CD4-positive, CD25-positive, alpha-beta regulatory T cell (primary cell): ENCODE data around the gene SOWAHC. TPM values are rescaled to one million over a fixed set of nuclear protein-coding genes. Genes with fewer than 3 reads are reported as not detected.
"Not testable (repeated sequence)": the region's sequence is repeated elsewhere in the genome, so short reads cannot be mapped to it uniquely, and the experiment has no call there.

Experiments
- ATAC-seq, 2 donors: fragments of 150-1000 bp; cut with Tn5 transposase; one replicate each; pipeline ENCODE4 v1.10.0; 2021; ENCODE audit warnings: low read depth in 2 of 2, moderate number of reproducible peaks in 2 of 2, moderate library complexity in 1 of 2
- DNase-seq, 3 donors: peaks; one replicate each; pipeline versions ENCODE4 v3.0.0 to v3.0.0-alpha.2; 2012 to 2022; ENCODE audit warnings: mixed read lengths in 1 of 3
- H3K27ac ChIP-seq: one replicate; pipeline ENCODE4 v1.7.0; 2013; ENCODE audit warnings: mild to moderate bottlenecking, low read length; ENCODE audit not compliant: insufficient read depth, poor library complexity, severe bottlenecking
- H3K27me3 ChIP-seq: one replicate; pipeline ENCODE4 v1.7.0; 2013; ENCODE audit warnings: low read length; ENCODE audit not compliant: control insufficient read depth, insufficient read depth
- H3K36me3 ChIP-seq: one replicate; pipeline ENCODE4 v1.7.0; 2013; ENCODE audit warnings: mild to moderate bottlenecking, low read length, moderate library complexity; ENCODE audit not compliant: control insufficient read depth, insufficient read depth
- H3K4me1 ChIP-seq: 2 replicates; pipeline ENCODE4 v1.7.0; 2013; ENCODE audit warnings: mild to moderate bottlenecking, low read length; ENCODE audit not compliant: insufficient read depth, control insufficient read depth, poor library complexity, severe bottlenecking
- H3K4me3 ChIP-seq: one replicate; pipeline ENCODE4 v1.7.0; 2013; ENCODE audit warnings: low read depth, mild to moderate bottlenecking, low read length, moderate library complexity
- H3K9me3 ChIP-seq, 2 experiments: 1 replicate in 1 of 2; 2 replicates in 1 of 2; pipeline ENCODE4 v1.7.0; 2013; ENCODE audit warnings: low read length in 2 of 2, mild to moderate bottlenecking in 1 of 2, moderate library complexity in 1 of 2; ENCODE audit not compliant: control insufficient read depth in 2 of 2
- H3K27ac Mint-ChIP-seq, 3 donors: one replicate each; pipeline ENCODE4 v1.8.0; 2020 to 2022; ENCODE audit warnings: mild to moderate bottlenecking in 3 of 3, mixed read lengths in 3 of 3, moderate library complexity in 2 of 3
- H3K27me3 Mint-ChIP-seq: one replicate; pipeline ENCODE4 v1.8.0; 2022; ENCODE audit warnings: mild to moderate bottlenecking, mixed read lengths
- H3K36me3 Mint-ChIP-seq: one replicate; pipeline ENCODE4 v1.8.0; 2020; ENCODE audit warnings: mixed read lengths
- H3K4me1 Mint-ChIP-seq, 4 donors: one replicate each; pipeline ENCODE4 v1.8.0; 2020 to 2022; ENCODE audit warnings: mixed read lengths in 4 of 4, mild to moderate bottlenecking in 1 of 4
- H3K4me3 Mint-ChIP-seq, 4 donors: one replicate each; pipeline ENCODE4 v1.8.0; 2020 to 2022; ENCODE audit warnings: mild to moderate bottlenecking in 4 of 4, mixed read lengths in 4 of 4, moderate library complexity in 3 of 4
- H3K9me3 Mint-ChIP-seq, 7 donors: one replicate each; pipeline ENCODE4 v1.8.0; 2020 to 2022; ENCODE audit warnings: mixed read lengths in 7 of 7, mild to moderate bottlenecking in 3 of 7, moderate library complexity in 2 of 7
- polyA plus RNA-seq, 4 donors: library from polyadenylated mRNA; unstranded; fragments of 300-500 nt; fragmentation: Illumina TruSeq; gene quantifications; one replicate each; pipeline ENCODE4 v1.2.3, GENCODE V29; 2021
- total RNA-seq: library from RNA; stranded (reverse); gene quantifications from one replicate; pipeline ENCODE4 v1.2.3, GENCODE V29; 2022

The SOWAHC gene
- total and polyA plus RNA-seq, 5 donors from 2014 or later, result 0.86 to 4.8 (median 1.5) TPM

DNA sequence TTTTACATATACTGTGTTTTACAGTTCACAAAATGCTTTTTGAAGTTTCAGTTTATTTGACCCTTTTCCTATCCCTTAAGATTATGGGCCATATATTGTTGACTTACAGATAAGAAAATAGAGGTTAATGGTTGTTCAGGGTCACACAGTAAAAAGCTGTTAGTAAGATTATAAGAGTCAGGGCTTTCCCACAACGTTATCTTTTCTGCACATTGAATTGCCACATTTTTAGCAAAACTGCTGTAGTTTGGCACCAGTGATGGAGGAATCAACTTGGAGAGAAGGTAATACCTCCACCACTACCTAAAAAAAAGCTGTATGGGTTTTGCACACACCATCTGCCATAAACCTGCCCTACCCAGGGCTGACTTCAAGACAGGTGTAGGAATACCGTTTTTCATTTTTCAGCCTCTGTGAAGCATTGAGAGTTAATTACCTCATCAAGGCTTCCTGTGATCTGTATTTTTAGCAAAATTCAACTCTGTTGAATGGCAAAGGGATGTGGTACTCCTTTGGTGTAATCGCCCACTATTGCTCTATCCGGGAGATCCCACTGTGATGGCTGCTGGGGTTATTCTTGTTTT, 5.0 kb downstream of the SOWAHC start:
- H3K9me3 ChIP-seq, result no peaks in the 10 kb centered on the region
- H3K4me1 ChIP-seq, result peaks cover 17% of the 10 kb centered on the region
- Mint-ChIP-seq H3K4me1 (peaks cover 0 to 12% (median 6%) of the 10 kb centered on the region in 4 donors), H3K4me3 (no peak overlapping the region), H3K9me3 (peaks cover 0 to 2% (median 0%) of the 10 kb centered on the region in 7 donors), H3K27me3 (peaks cover 46% of the 10 kb centered on the region), H3K36me3 (no peaks in the 10 kb centered on the region), H3K27ac (no peak overlapping the region)
- H3K4me3 ChIP-seq, result no peak overlapping the region
- ATAC-seq (no peak), DNase-seq (no peak)
- H3K27me3 ChIP-seq, result peaks cover 10% of the 10 kb centered on the region
- no peaks in the 10 kb centered on the region for H3K36me3 ChIP-seq
- H3K27ac ChIP-seq, result no peak overlapping the region

DNA sequence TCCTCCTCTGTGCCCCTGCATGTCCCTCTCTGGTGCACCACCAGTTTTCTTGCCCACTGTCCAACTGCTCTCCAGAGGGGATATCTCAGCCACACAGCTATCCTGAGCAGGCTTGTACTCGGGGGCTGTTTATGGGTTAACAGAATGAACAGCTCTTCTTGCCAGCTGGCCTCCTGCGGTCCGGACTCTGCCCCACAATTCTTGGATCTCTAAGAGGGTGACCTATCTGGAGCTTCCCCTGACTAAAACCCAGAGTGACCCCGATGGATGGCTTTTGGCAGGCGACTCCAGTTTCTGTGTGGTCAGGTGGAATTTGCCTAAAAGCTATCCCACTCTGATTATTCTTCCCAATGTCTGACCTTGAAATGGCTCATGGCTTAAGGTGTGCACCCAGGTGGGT, 9.1 kb downstream of the SOWAHC start:
- H3K9me3 ChIP-seq, result no peaks in the 10 kb centered on the region
- H3K4me3 Mint-ChIP-seq, result no peak overlapping the region
- ATAC-seq (no peak), DNase-seq (no peak)
- peaks cover 3% of the 10 kb centered on the region for H3K27me3 ChIP-seq
- H3K4me1 Mint-ChIP-seq, result no peaks in the 10 kb centered on the region
- H3K4me1 ChIP-seq, result no peaks in the 10 kb centered on the region
- no peaks in the 10 kb centered on the region for H3K36me3 Mint-ChIP-seq
- peaks cover 0 to 2% (median 0%) of the 10 kb centered on the region in 7 donors for H3K9me3 Mint-ChIP-seq
- H3K36me3 ChIP-seq, result no peaks in the 10 kb centered on the region
- H3K27me3 Mint-ChIP-seq, result peaks cover 36% of the 10 kb centered on the region
- no peak overlapping the region for H3K27ac ChIP-seq
- no peak overlapping the region for H3K27ac Mint-ChIP-seq
- H3K4me3 ChIP-seq, result no peak overlapping the region

DNA sequence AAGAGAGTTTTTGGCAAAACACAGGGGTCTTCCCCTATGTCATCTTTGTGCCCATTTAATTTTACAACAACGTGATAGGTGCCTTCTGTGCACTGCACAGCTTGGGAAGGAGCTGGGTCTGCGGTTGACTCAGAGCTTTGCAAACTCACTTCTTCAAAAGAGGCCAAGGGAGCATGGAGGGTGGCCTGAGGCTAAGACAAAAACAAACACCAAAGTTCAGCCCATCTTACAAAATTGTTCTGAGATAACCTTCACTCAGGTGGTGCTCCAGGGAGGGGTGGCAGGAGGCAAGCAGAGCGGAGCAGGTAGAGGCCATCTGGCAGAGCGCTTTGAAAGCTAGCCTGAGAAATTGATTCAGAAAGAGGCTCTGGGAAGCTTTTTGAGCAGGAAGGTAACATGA, 9.8 kb downstream of the SOWAHC start:
- no peak overlapping the region for H3K27ac Mint-ChIP-seq

GRCh38 chr2:109624339-109624738, 10.2 kb downstream of the SOWAHC start:
- ATAC-seq (no peak), DNase-seq (no peak)
- no peaks in the 10 kb centered on the region for H3K4me1 Mint-ChIP-seq
- H3K4me3 Mint-ChIP-seq, result no peak overlapping the region
- H3K36me3 ChIP-seq, result no peaks in the 10 kb centered on the region
- H3K27ac Mint-ChIP-seq, result no peak overlapping the region
- H3K27me3 ChIP-seq, result peaks cover 3% of the 10 kb centered on the region
- no peak overlapping the region for H3K4me3 ChIP-seq
- no peaks in the 10 kb centered on the region for H3K9me3 ChIP-seq
- no peaks in the 10 kb centered on the region for H3K36me3 Mint-ChIP-seq
- H3K9me3 Mint-ChIP-seq, result peaks cover 0 to 2% (median 0%) of the 10 kb centered on the region in 7 donors
- peaks cover 31% of the 10 kb centered on the region for H3K27me3 Mint-ChIP-seq
- H3K4me1 ChIP-seq, result no peaks in the 10 kb centered on the region
- H3K27ac ChIP-seq, result no peak overlapping the region

More for the DNA sequence above, 9.8 kb downstream of the SOWAHC start:
- H3K36me3 ChIP-seq, result no peaks in the 10 kb centered on the region
- H3K27me3 ChIP-seq, result peaks cover 3% of the 10 kb centered on the region
- no peak for ATAC-seq
- Mint-ChIP-seq H3K27me3 (peaks cover 35% of the 10 kb centered on the region), H3K4me1 (no peaks in the 10 kb centered on the region), H3K4me3 (no peak overlapping the region), H3K9me3 (peaks cover 0 to 2% (median 0%) of the 10 kb centered on the region in 7 donors), H3K36me3 (no peaks in the 10 kb centered on the region)
- no peaks in the 10 kb centered on the region for H3K9me3 ChIP-seq
- no peak overlapping the region for H3K4me3 ChIP-seq
- H3K4me1 ChIP-seq, result no peaks in the 10 kb centered on the region
- no peak overlapping the region for H3K27ac ChIP-seq
- no peak for DNase-seq

DNA sequence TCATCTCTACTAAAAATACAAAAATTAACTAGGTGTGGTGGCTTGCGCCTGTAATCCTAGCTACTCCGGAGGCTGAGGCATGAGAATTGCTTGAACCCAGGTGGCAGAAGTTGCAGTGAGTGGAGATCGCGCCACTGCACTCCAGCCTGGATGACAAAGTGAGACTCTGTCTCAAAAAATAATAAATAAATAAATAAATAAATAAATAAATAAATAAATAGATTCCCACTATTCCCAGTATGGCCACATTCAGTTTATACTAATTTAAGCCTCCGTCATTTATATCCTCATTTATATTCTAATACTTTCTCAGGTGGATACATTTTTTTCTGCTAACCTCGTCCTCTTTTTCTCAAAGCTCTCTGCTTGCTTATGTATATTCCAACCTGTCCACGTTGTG, 14.2 kb downstream of the SOWAHC start:
- H3K27ac Mint-ChIP-seq, H3K4me1 Mint-ChIP-seq, H3K9me3 ChIP-seq, H3K27ac ChIP-seq, DNase-seq, ATAC-seq, H3K4me3 ChIP-seq, H3K27me3 ChIP-seq, H3K9me3 Mint-ChIP-seq, H3K36me3 ChIP-seq, H3K36me3 Mint-ChIP-seq, H3K4me1 ChIP-seq, H3K4me3 Mint-ChIP-seq: not testable (repeated sequence)
- peaks cover 23% of the 10 kb centered on the region for H3K27me3 Mint-ChIP-seq

DNA sequence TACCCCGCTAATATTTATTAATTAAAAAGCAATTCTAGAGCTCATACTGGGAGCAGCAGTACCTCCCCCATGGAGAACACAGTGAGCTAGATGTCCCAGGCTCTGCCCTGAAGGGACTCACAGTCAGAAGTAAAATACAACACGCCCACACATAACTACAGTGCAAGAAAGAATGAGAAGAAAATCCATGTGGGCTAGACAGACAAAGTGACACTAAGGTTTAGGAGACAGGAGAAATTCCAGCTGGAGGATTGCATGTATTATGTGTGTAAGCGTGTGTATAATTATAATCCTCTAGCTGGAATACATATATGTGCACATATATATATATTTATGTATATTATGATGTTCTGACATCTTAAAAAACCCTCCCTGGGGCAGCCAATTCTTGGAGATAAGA, 15.7 kb downstream of the SOWAHC start:
- Histone ChIP-seq H3K27me3 (no peaks in the 10 kb centered on the region), H3K4me1 (no peaks in the 10 kb centered on the region), H3K9me3 (no peaks in the 10 kb centered on the region), H3K4me3 (no peak overlapping the region), H3K36me3 (no peaks in the 10 kb centered on the region), H3K27ac (no peak overlapping the region)
- ATAC-seq (no peak), DNase-seq (no peak)
- Mint-ChIP-seq H3K27me3 (peaks cover 14% of the 10 kb centered on the region), H3K4me1 (peaks cover 0 to 3% (median 1%) of the 10 kb centered on the region in 4 donors), H3K27ac (no peak overlapping the region), H3K36me3 (no peaks in the 10 kb centered on the region), H3K4me3 (no peak overlapping the region), H3K9me3 (peaks cover 0 to 1% (median 0%) of the 10 kb centered on the region in 7 donors)

DNA sequence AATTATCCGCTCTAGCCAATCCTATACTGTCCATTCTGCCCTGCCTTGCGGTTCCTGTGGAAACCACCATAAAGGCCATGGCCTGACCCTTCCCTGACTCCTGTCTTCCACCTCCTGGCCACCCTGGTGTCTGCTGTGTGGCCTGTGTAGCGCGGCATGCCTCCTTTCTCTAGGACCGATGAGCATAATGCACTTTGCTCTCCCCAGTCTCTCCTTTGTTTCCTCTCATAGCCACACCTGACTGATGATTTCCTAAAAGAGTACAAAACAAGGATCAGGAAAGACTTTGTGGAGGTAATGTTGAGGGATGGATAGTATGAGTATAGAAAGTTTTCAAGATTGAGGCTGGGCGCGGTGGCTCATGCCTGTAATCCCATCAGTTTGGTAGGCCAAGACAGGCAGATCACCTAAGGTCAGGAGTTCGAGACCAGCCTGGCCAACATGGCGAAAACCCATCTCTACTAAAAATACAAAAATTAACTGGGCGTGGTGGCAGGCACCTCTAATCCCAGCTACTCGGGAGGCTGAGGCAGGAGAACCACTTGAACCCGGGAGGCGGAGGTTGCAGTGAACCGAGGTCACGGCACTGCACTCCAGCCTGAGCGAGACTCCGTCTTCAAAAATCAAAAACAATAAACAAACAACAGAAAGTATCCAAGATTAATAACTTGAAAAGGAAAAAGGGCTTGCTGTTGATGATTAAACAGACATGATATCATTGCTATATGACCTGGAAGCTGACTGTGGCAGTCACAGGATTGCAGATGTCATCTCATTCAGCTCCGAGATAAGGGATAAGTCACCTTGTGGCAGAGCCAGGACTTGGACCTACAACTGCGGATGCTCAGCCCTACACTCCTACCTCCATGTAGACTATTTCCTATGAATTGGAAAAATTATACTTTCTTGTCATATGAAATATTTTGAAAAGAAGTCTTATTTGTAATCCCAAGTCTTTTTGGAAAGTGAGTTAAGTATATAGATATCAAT, 16.6 kb downstream of the SOWAHC start:
- H3K4me1 Mint-ChIP-seq, result peaks cover 0 to 3% (median 1%) of the 10 kb centered on the region in 4 donors
- Histone ChIP-seq H3K36me3 (no peaks in the 10 kb centered on the region), H3K4me3 (no peak overlapping the region), H3K9me3 (no peaks in the 10 kb centered on the region), H3K27ac (no peak overlapping the region), H3K27me3 (no peaks in the 10 kb centered on the region), H3K4me1 (no peaks in the 10 kb centered on the region)
- no peaks in the 10 kb centered on the region for H3K36me3 Mint-ChIP-seq
- peaks cover 0 to 1% (median 0%) of the 10 kb centered on the region in 7 donors for H3K9me3 Mint-ChIP-seq
- peak overlapping the region in 1 of 4 donors; percentile 60 for H3K4me3 Mint-ChIP-seq
- H3K27ac Mint-ChIP-seq, result peak overlapping the region in 1 of 3 donors; percentile 44
- ATAC-seq, result no peak
- no peak for DNase-seq
- H3K27me3 Mint-ChIP-seq, result peaks cover 12% of the 10 kb centered on the region
